GM21717 (cell line): Measurements from ENCODE around the gene CCL21.
"Not testable (repeated sequence)": the region's sequence is repeated elsewhere in the genome, so short reads cannot be mapped to it uniquely, and the experiment has no call there.

Experiments used
- ATAC-seq: cut with Tn5 transposase; IDR thresholded peaks from one replicate; pipeline ENCODE4 v1.9.1; 2021; ENCODE audit warnings: mild to moderate bottlenecking, moderate library complexity; ENCODE audit not compliant: unreplicated experiment

The CCL21 gene

GRCh38 chr9:34710023-34710422 is at the start of gene CCL21:
TSS of gene CCL21 (minus strand) at chr9:34710136. CDS start at chr9:34710066, 70 bp downstream.
- no peak for ATAC-seq

- ATAC-seq, result no peak
Measured at GRCh38 chr9:34759432-34760134, 49.6 kb upstream of the CCL21 start.

- not testable (repeated sequence) for ATAC-seq
Measured at GRCh38 chr9:34750320-34750719, 40.4 kb upstream of the CCL21 start.

- no peak for ATAC-seq
Measured at GRCh38 chr9:34746526-34746925, 36.6 kb upstream of the CCL21 start.

GRCh38 chr9:34744295-34745221 is 34.6 kb upstream of the CCL21 start:
- ATAC-seq, result no peak

- no peak for ATAC-seq
Measured at GRCh38 chr9:34742710-34743109, 32.8 kb upstream of the CCL21 start.

GRCh38 chr9:34741628-34742027 is 31.7 kb upstream of the CCL21 start:
- ATAC-seq, result no peak

- ATAC-seq, result not testable (repeated sequence)
Measured at GRCh38 chr9:34740176-34740575, 30.2 kb upstream of the CCL21 start.

GRCh38 chr9:34737677-34738260 is 27.8 kb upstream of the CCL21 start:
- ATAC-seq, result no peak

GRCh38 chr9:34734720-34735119 is 24.8 kb upstream of the CCL21 start:
- no peak for ATAC-seq

- ATAC-seq, result no peak
Measured at GRCh38 chr9:34732886-34733285, 22.9 kb upstream of the CCL21 start.

- ATAC-seq, result no peak
Measured at GRCh38 chr9:34732478-34732877, 22.5 kb upstream of the CCL21 start.

GRCh38 chr9:34723141-34723540 is 13.2 kb upstream of the CCL21 start:
- no peak for ATAC-seq

GRCh38 chr9:34719769-34720025 is 9.8 kb upstream of the CCL21 start:
- not testable (repeated sequence) for ATAC-seq

- no peak for ATAC-seq
Measured at GRCh38 chr9:34719021-34719768, 9.3 kb upstream of the CCL21 start.

- no peak for ATAC-seq
Measured at GRCh38 chr9:34717996-34718614, 8.2 kb upstream of the CCL21 start.

GRCh38 chr9:34716711-34717110 is 6.8 kb upstream of the CCL21 start:
- no peak for ATAC-seq

- ATAC-seq, result no peak
Measured at GRCh38 chr9:34715639-34716215, 5.8 kb upstream of the CCL21 start.

- ATAC-seq, result no peak
Measured at GRCh38 chr9:34714007-34714406, 4.1 kb upstream of the CCL21 start.

GRCh38 chr9:34712140-34712539 is 2.2 kb upstream of the CCL21 start:
- ATAC-seq, result no peak
